C4-2B (cell line): ENCODE measurements around the gene KIAA0232.

Source experiments
- ZFX ChIP-seq: fragments of 450-650 bp; IDR thresholded peaks from 2 replicates; pipeline ENCODE4 v1.6.1; 2017
- TF ChIP-seq, protein P1 (sequence below): fragments of 450-650 bp; conservative IDR thresholded peaks from 2 replicates; pipeline ENCODE4 v1.5.1; 2017; ENCODE audit warnings: mild to moderate bottlenecking

GRCh38 chr4:6878451-6879059, 96.0 kb downstream of the KIAA0232 start:
- TF ChIP-seq, protein P1, sequence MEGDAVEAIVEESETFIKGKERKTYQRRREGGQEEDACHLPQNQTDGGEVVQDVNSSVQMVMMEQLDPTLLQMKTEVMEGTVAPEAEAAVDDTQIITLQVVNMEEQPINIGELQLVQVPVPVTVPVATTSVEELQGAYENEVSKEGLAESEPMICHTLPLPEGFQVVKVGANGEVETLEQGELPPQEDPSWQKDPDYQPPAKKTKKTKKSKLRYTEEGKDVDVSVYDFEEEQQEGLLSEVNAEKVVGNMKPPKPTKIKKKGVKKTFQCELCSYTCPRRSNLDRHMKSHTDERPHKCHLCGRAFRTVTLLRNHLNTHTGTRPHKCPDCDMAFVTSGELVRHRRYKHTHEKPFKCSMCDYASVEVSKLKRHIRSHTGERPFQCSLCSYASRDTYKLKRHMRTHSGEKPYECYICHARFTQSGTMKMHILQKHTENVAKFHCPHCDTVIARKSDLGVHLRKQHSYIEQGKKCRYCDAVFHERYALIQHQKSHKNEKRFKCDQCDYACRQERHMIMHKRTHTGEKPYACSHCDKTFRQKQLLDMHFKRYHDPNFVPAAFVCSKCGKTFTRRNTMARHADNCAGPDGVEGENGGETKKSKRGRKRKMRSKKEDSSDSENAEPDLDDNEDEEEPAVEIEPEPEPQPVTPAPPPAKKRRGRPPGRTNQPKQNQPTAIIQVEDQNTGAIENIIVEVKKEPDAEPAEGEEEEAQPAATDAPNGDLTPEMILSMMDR = no peak
- no peak for TF ChIP-seq ZFX
